GM12892 (cell line): ENCODE results near the gene IFT122.
"Not testable (repeated sequence)": the region's sequence is repeated elsewhere in the genome, so short reads cannot be mapped to it uniquely, and the experiment has no call there.

ENCODE experiments used
- DNase-seq: peaks from one replicate; pipeline ENCODE4 v3.0.0; 2011; ENCODE audit not compliant: insufficient read length
- FAIRE-seq: peaks from 2 replicates; lab custom pipeline; 2011; peaks lifted over from hg19 to GRCh38; lab: Jason Lieb, UNC
- POLR2A ChIP-seq: IDR thresholded peaks from 2 replicates; pipeline ENCODE4 v1.6.1; 2011; ENCODE audit warnings: low read depth, low read length, control low read depth
- POLR2AphosphoS5 ChIP-seq: IDR thresholded peaks from 2 replicates; pipeline ENCODE4 v1.6.1; 2011; ENCODE audit warnings: low read depth, low read length, control low read depth
- TAF1 ChIP-seq: IDR thresholded peaks from 2 replicates; pipeline ENCODE4 v1.6.1; 2011; ENCODE audit warnings: low read depth, mild to moderate bottlenecking, control low read depth, low read length, borderline replicate concordance

Gene IFT122

GRCh38 chr3:129483870-129484269 is 43.8 kb downstream of the IFT122 start:
- TF ChIP-seq POLR2AphosphoS5 (no peak), POLR2A (no peak), TAF1 (no peak)
- DNase-seq, result no peak
- no peak for FAIRE-seq

GRCh38 chr3:129485146-129485545 is 45.1 kb downstream of the IFT122 start:
- DNase-seq, FAIRE-seq: not testable (repeated sequence)

GRCh38 chr3:129485721-129486663 is 46.0 kb downstream of the IFT122 start:
- DNase-seq (no peak), FAIRE-seq (no peak)
- TF ChIP-seq POLR2A, result no peak
- TF ChIP-seq TAF1, result no peak

GRCh38 chr3:129486664-129487035 is 46.6 kb downstream of the IFT122 start:
- DNase-seq (no peak), FAIRE-seq (no peak)
- no peak for TF ChIP-seq TAF1
- no peak for TF ChIP-seq POLR2A
- no peak for TF ChIP-seq POLR2AphosphoS5

- FAIRE-seq (no peak), DNase-seq (no peak)
- TF ChIP-seq POLR2A (no peak), POLR2AphosphoS5 (no peak), TAF1 (no peak)
Measured at GRCh38 chr3:129487183-129487867, 47.3 kb downstream of the IFT122 start.

- FAIRE-seq, result not testable (repeated sequence)
Measured at GRCh38 chr3:129487868-129488335, 47.9 kb downstream of the IFT122 start.

GRCh38 chr3:129489258-129489657 is 49.2 kb downstream of the IFT122 start:
- FAIRE-seq, DNase-seq: not testable (repeated sequence)

More at GRCh38 chr3:129487868-129488335, 47.9 kb downstream of the IFT122 start:
- DNase-seq, result not testable (repeated sequence)

- FAIRE-seq (peak; percentile 36), DNase-seq (peak; percentile 64)
- TF ChIP-seq POLR2A (no peak), POLR2AphosphoS5 (no peak), TAF1 (no peak)
Measured at GRCh38 chr3:129490273-129490675, 50.2 kb downstream of the IFT122 start.

- DNase-seq, FAIRE-seq: not testable (repeated sequence)
Measured at GRCh38 chr3:129491077-129491476, 51.1 kb downstream of the IFT122 start.

- no peak for DNase-seq
- FAIRE-seq, result no peak
- TF ChIP-seq TAF1, result no peak
- no peak for TF ChIP-seq POLR2AphosphoS5
- TF ChIP-seq POLR2A, result no peak
Measured at GRCh38 chr3:129491794-129492193, 51.8 kb downstream of the IFT122 start.

GRCh38 chr3:129492691-129493090 is 52.7 kb downstream of the IFT122 start:
- DNase-seq (no peak), FAIRE-seq (no peak)
- TF ChIP-seq POLR2AphosphoS5 (no peak), TAF1 (no peak)

- FAIRE-seq (no peak), DNase-seq (no peak)
- TF ChIP-seq POLR2A (no peak), TAF1 (no peak), POLR2AphosphoS5 (no peak)
Measured at GRCh38 chr3:129493206-129493605, 53.2 kb downstream of the IFT122 start.

GRCh38 chr3:129494499-129494898 is 54.5 kb downstream of the IFT122 start:
- not testable (repeated sequence) for FAIRE-seq, DNase-seq

- not testable (repeated sequence) for FAIRE-seq, DNase-seq
Measured at GRCh38 chr3:129495006-129495639, 55.1 kb downstream of the IFT122 start.

- not testable (repeated sequence) for FAIRE-seq, DNase-seq
Measured at GRCh38 chr3:129497876-129498275, 57.9 kb downstream of the IFT122 start.

- FAIRE-seq, DNase-seq: not testable (repeated sequence)
Measured at GRCh38 chr3:129498603-129499488, 58.8 kb downstream of the IFT122 start.
